GM12878 (cell line): Measurements from ENCODE around the gene STK32B. TPM values are rescaled to one million over a fixed set of nuclear protein-coding genes. Genes with fewer than 3 reads are reported as not detected.

Experiments used
- ATAC-seq: fragments of 200-7000 bp; cut with Tn5 transposase; 3 replicates; pipeline ENCODE4 v1.9.1; 2020; ENCODE audit warnings: mild to moderate bottlenecking, moderate library complexity
- BruUV-seq: library from RNA; stranded (reverse); fragments of 400-500 nt; replicated peaks from 2 replicates; lab custom pipeline; 2021; lab: Mats Ljungman, UMichigan
- CTCF ChIA-PET: fragments of 300-600 bp; sonication (Branson Sonifier 250); formaldehyde crosslinking; extraction: SDS; loops from one replicate; lab custom pipeline; 2021; ENCODE audit warnings: inconsistent platforms; lab: Yijun Ruan, JAX
- POLR2A ChIA-PET: fragments of 350-600 bp; formaldehyde crosslinking; extraction: SDS; loops from one replicate; lab custom pipeline; 2021; ENCODE audit warnings: inconsistent platforms; lab: Charles Lee
- RAD21 ChIA-PET: fragments of 300-600 bp; sonication (Branson Sonifier 250); formaldehyde crosslinking; loops from one replicate; lab custom pipeline; 2023; ENCODE audit warnings: antibody characterized with exemption; ENCODE audit not compliant: unreplicated experiment; lab: Charles Lee
- SMC1A ChIA-PET: fragments of 300-600 bp; sonication (Branson Sonifier 250); formaldehyde crosslinking; loops from one replicate; lab custom pipeline; 2023; ENCODE audit not compliant: unreplicated experiment, uncharacterized antibody; lab: Charles Lee
- DNase-seq: peaks from one replicate; pipeline ENCODE4 v3.0.0-alpha.2; 2011; ENCODE audit warnings: low read depth, low spot score
- FAIRE-seq: peaks from 3 replicates; lab custom pipeline; 2011; peaks lifted over from hg19 to GRCh38; lab: Jason Lieb, UNC
- H2AFZ ChIP-seq: 2 replicates; pipeline ENCODE4 v1.6.0; 2011; ENCODE audit warnings: low read depth, low read length, control low read depth; ENCODE audit not compliant: control insufficient read depth
- H3K27ac ChIP-seq: 2 replicates; pipeline ENCODE4 v1.5.1; 2011; ENCODE audit warnings: control low read depth; ENCODE audit not compliant: control insufficient read depth, insufficient read depth
- H3K27me3 ChIP-seq, 2 experiments: replicated peaks in 1 of 2; 2 replicates each; pipeline versions ENCODE4 v1.6.0 to v1.6.1; 2011; ENCODE audit warnings: low read length in 1 of 2; ENCODE audit not compliant: control insufficient read depth in 2 of 2, insufficient read depth in 2 of 2
- H3K36me3 ChIP-seq, 2 experiments: 2 replicates each; pipeline ENCODE4 v1.5.1; 2011; ENCODE audit warnings: low read length in 1 of 2; ENCODE audit not compliant: control insufficient read depth in 2 of 2, insufficient read depth in 2 of 2
- H3K4me1 ChIP-seq: 2 replicates; pipeline ENCODE4 v1.6.1; 2011; ENCODE audit warnings: mild to moderate bottlenecking, low read length, moderate library complexity, mixed read lengths; ENCODE audit not compliant: control insufficient read depth, insufficient read depth
- H3K4me2 ChIP-seq: 2 replicates; pipeline ENCODE4 v1.6.0; 2011; ENCODE audit warnings: control low read depth; ENCODE audit not compliant: control insufficient read depth, insufficient read depth
- H3K4me3 ChIP-seq: fragments of 200-600 bp; sonication (generic); 2 replicates; pipeline ENCODE4 v1.5.1; 2016
- H3K79me2 ChIP-seq: 2 replicates; pipeline ENCODE4 v1.6.0; 2011; ENCODE audit warnings: low read length; ENCODE audit not compliant: control insufficient read depth, insufficient read depth
- H3K9ac ChIP-seq: 2 replicates; pipeline ENCODE4 v1.8.0; 2011; ENCODE audit warnings: low read length, control low read depth, mixed read lengths; ENCODE audit not compliant: control insufficient read depth, insufficient read depth
- H3K9me3 ChIP-seq: replicated peaks from 3 replicates; pipeline ENCODE4 v1.5.1; 2011; ENCODE audit warnings: mild to moderate bottlenecking, low read length; ENCODE audit not compliant: control insufficient read depth, insufficient read depth
- H4K20me1 ChIP-seq: 2 replicates; pipeline ENCODE4 v1.6.0; 2011; ENCODE audit not compliant: control insufficient read depth, insufficient read depth
- BCL3 ChIP-seq: IDR thresholded peaks from 2 replicates; pipeline ENCODE4 v1.6.1; 2011; ENCODE audit warnings: borderline replicate concordance, low read depth, mild to moderate bottlenecking, moderate library complexity, low read length; ENCODE audit not compliant: insufficient read depth, poor library complexity, severe bottlenecking
- ESRRA ChIP-seq: IDR thresholded peaks from 2 replicates; pipeline ENCODE4 v1.6.1; 2012; ENCODE audit warnings: mild to moderate bottlenecking, low read length, improper control_type of control experiment
- KLF5 ChIP-seq: fragments of 450-650 bp; IDR thresholded peaks from 2 replicates; pipeline ENCODE4 v1.6.1; 2014; ENCODE audit warnings: mild to moderate bottlenecking; ENCODE audit not compliant: partially characterized antibody
- NR2C2 ChIP-seq: IDR thresholded peaks from 2 replicates; pipeline ENCODE4 v1.6.1; 2011; ENCODE audit warnings: borderline replicate concordance, low read depth; ENCODE audit not compliant: control insufficient read depth, insufficient read length
- ZBED1 ChIP-seq: IDR thresholded peaks from 2 replicates; pipeline ENCODE4 v1.6.1; 2016; ENCODE audit warnings: borderline replicate concordance
- ZBTB33 ChIP-seq: fragments of 450-650 bp; IDR thresholded peaks from 2 replicates; pipeline ENCODE4 v1.6.1; 2017; ENCODE audit warnings: mild to moderate bottlenecking
- ZNF207 ChIP-seq: fragments of 450-650 bp; IDR thresholded peaks from 2 replicates; pipeline ENCODE4 v1.6.1; 2014; ENCODE audit warnings: antibody characterized with exemption, mild to moderate bottlenecking, borderline replicate concordance
- ZNF24 ChIP-seq: fragments of 450-650 bp; IDR thresholded peaks from 2 replicates; pipeline ENCODE4 v1.6.1; 2017; ENCODE audit warnings: antibody characterized with exemption, mild to moderate bottlenecking
- WGBS: methylation state at CpG from one replicate; pipeline ENCODE4 v1.1.6; 2016; ENCODE audit warnings: low lambda C conversion rate; ENCODE audit not compliant: insufficient replicate concordance, insufficient coverage; ENCODE audit errors: missing lambda C conversion rate; 5-methylcytosine and 5-hydroxymethylcytosine counted together
- in situ Hi-C: fragments of 300-500 bp; cut with MboI; formaldehyde crosslinking; loops from 9 replicates; pipeline ENCODE4 v1.14.3; 2018; ENCODE audit warnings: mixed read lengths
- intact Hi-C: fragments of 100-400 bp; cut with micrococcal nuclease; formaldehyde crosslinking; loops from one replicate; pipeline ENCODE4 v1.14.2; 2022; ENCODE audit not compliant: unreplicated experiment
- polyA plus RNA-seq, 11 experiments: library from polyadenylated mRNA; depleted of rRNA in 4 of 11; unstranded in 6 of 11; stranded (reverse) in 5 of 11; fragments of >200 nt; fragmentation: Nextera tagmentation in 4 of 11; fragmentation: Illumina TruSeq in 1 of 11; extraction: Ambion mirVana in 4 of 11; extraction: Trizol in 1 of 11; gene quantifications; 1 replicate in 1 of 11; 2 replicates in 10 of 11; pipeline versions ENCODE4 v1.2.1 to v1.2.3, GENCODE V29; 2011 to 2016; ENCODE audit warnings: inconsistent platforms in 2 of 11, missing spikeins in 2 of 11, low read depth in 1 of 11
- total RNA-seq, 4 experiments: library from RNA; depleted of rRNA in 3 of 4; stranded (reverse); fragments of >200 nt in 3 of 4; fragmentation: Illumina TruSeq in 1 of 4; extraction: Trizol in 1 of 4; gene quantifications; 2 replicates each; pipeline versions ENCODE4 v1.2.1 to v1.2.3, GENCODE V29; 2013 to 2021

Gene STK32B
- total and polyA plus RNA-seq, 10 of the 15 experiments (the other 5 are each of a cell fraction or from before 2014, with no cell fraction given): 0.04 to 0.12 (median 0.08) TPM; not detected in 7

DNA sequence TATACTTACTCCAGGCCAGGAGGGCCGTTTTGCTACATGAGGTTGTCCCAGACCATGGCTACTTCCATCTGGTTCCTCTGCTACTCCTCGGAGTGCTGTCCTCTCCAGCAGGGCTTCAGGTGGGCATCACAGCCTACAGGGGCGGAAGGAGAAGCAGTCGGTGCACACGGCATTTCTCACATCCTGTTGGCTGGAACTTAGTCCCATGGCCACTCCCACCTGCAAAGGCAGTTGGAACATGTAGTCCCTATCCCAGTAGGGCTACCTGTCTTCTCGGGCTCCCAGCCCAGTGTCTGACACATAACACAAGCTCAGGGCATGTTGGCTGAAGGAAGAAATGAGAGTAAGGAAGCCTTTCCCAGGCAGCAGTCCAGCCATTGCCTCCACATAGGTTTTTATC is 7.7 kb upstream of the STK32B start:
- H3K9ac ChIP-seq: no peak overlapping the region
- no peak overlapping the region for H3K4me2 ChIP-seq
- H2AFZ ChIP-seq: no peak overlapping the region
- H3K79me2 ChIP-seq: no peaks in the 10 kb centered on the region
- in situ Hi-C loops (no loop called here), intact Hi-C loops (no loop called here)
- 6% methylated on average over 6 of the region's 6 CpGs for WGBS
- H3K36me3 ChIP-seq: no peaks in the 10 kb centered on the region
- no peak overlapping the region for H3K27ac ChIP-seq
- no TSS peak for BruUV-seq
- H3K4me1 ChIP-seq: no peaks in the 10 kb centered on the region
- no peak for DNase-seq
- no peak for ATAC-seq
- no peaks in the 10 kb centered on the region for H4K20me1 ChIP-seq
- SMC1A ChIA-PET: interaction anchor here (0.6 kb wide), 1 partner anchor 255 kb away, joined by 4 read pairs; no protein-coding TSS in a partner anchor
- no peaks in the 10 kb centered on the region for H3K27me3 ChIP-seq
- POLR2A ChIA-PET: no interaction called here
- no peak overlapping the region for H3K4me3 ChIP-seq
- no peaks in the 10 kb centered on the region; the same call in 2 of the 3 replicates for H3K9me3 ChIP-seq
- CTCF ChIA-PET: interaction anchor here (0.7 kb wide), 1 partner anchor 400 kb away, joined by 3 read pairs; no protein-coding TSS in a partner anchor
- RAD21 ChIA-PET: no interaction called here
- no peak for FAIRE-seq
- TF ChIP-seq BCL3 (no peak), ZBTB33 (no peak), ZBED1 (no peak), KLF5 (no peak), ZNF207 (no peak), ZNF24 (no peak), ESRRA (no peak), NR2C2 (no peak)
- TF ChIP-seq, all 136 proteins: peak for 0
